Adrenal gland (tissue), 5 donors: Measurements from ENCODE around the gene STATH.

Source experiments
- POLR2A ChIP-seq, 2 donors: fragments of 450-650 bp; IDR thresholded peaks; one replicate each; pipeline ENCODE4 v1.6.1; 2017; ENCODE audit warnings: antibody characterized with exemption in 2 of 2, mild to moderate bottlenecking in 2 of 2, moderate library complexity in 1 of 2
- TF ChIP-seq, protein P1 (sequence below), 6 experiments: fragments of 450-650 bp in 4 of 6; fragments of 200-600 bp in 2 of 6; sonication (generic) in 1 of 6; IDR thresholded peaks; 1 replicate in 5 of 6; 2 replicates in 1 of 6; pipeline versions ENCODE4 v1.5.1 to v1.8.0; 2016 to 2021; ENCODE audit warnings: antibody characterized with exemption in 6 of 6, mild to moderate bottlenecking in 2 of 6, moderate library complexity in 1 of 6
- donor health status: DM: no; HTN: no; CAD: no.

DNA sequence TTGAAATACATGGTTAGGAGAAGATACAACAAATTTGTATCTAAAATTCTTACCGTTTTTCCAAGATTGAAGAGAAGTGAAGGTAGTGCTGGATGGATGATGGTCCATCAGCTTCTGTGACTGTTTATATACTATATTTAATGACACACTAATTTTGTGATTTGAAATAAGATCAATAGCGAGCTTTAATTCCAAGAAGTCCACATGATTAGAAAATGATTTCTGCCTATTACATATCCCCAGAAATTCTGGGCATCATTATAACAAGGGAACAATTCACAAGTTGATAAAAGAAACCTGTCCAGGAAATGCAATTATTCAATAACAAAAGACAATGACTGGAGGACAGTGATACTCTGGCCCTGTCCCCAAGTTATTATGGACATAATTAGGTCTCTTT, 30.1 kb upstream of the STATH start, which contains the start of gene CSN2:
- TF ChIP-seq POLR2A (IDR thresholded peaks at IDR 0.05) = no peak
- TF ChIP-seq, protein P1, sequence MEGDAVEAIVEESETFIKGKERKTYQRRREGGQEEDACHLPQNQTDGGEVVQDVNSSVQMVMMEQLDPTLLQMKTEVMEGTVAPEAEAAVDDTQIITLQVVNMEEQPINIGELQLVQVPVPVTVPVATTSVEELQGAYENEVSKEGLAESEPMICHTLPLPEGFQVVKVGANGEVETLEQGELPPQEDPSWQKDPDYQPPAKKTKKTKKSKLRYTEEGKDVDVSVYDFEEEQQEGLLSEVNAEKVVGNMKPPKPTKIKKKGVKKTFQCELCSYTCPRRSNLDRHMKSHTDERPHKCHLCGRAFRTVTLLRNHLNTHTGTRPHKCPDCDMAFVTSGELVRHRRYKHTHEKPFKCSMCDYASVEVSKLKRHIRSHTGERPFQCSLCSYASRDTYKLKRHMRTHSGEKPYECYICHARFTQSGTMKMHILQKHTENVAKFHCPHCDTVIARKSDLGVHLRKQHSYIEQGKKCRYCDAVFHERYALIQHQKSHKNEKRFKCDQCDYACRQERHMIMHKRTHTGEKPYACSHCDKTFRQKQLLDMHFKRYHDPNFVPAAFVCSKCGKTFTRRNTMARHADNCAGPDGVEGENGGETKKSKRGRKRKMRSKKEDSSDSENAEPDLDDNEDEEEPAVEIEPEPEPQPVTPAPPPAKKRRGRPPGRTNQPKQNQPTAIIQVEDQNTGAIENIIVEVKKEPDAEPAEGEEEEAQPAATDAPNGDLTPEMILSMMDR (IDR thresholded peaks at IDR 0.05) = no peak
